ENCODE data around the gene FKBP14.

The FKBP14 gene

GRCh38 chr7:30032310-30033125, 6.0 kb upstream of the FKBP14 start:
- DNase-seq (ENCODE audit: low spot score) = no peak

- peak; percentile 22 for DNase-seq (ENCODE audit: low spot score)
These were observed 3.2 kb upstream of the FKBP14 start for GRCh38 chr7:30029696-30030095.

DNA sequence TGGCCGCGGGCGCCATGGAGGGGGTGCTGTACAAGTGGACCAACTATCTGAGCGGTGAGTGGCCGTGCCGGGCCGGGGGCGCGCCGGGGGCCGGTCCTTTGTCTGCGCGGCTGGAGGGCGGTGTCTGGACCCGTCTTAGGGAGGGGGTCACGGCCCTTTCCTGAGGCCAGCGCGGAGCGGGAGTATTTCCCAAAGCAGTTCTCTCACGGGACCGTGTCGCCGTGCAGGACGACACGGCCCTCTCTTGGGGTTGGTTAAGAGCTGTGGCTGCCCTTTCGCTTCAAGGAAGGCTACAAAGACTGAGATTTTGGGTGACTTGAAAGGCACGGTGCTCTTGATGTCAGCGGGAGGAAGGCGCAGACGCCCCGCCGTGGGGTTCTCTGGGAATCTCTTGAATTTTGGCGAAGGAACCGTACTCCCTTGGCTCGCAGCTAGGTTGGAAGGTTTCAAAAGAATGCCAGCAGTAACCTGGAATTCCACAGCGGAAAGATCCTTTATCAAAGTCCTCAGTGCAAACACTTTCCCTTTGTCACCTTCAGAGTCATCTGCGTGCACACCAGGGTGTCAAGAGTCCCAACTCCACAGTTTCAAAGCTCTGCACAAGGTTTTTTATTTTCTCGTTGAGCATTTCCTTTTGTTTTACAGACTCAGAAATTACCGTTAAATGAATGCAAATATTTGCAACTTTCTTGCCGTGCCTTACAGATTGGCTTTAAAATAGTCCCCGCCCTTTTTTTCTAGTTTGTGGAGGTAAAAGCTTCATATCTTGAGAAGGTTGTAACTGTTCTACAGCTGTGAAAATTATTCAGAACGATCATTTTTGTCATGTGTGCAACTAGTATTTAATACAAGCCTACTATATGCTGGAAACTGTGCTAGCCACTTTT, 2.5 kb upstream of the FKBP14 start:
- peak; percentile 37 for DNase-seq (ENCODE audit: low spot score)

GRCh38 chr7:30028216-30028748, 1.8 kb upstream of the FKBP14 start, which contains the start of gene PLEKHA8:
Gene PLEKHA8 (plus strand): TSS chr7:30028412. CDS start chr7:30028763, 351 bp downstream.
- peak; percentile 91 for DNase-seq (ENCODE audit: low spot score)

DNA sequence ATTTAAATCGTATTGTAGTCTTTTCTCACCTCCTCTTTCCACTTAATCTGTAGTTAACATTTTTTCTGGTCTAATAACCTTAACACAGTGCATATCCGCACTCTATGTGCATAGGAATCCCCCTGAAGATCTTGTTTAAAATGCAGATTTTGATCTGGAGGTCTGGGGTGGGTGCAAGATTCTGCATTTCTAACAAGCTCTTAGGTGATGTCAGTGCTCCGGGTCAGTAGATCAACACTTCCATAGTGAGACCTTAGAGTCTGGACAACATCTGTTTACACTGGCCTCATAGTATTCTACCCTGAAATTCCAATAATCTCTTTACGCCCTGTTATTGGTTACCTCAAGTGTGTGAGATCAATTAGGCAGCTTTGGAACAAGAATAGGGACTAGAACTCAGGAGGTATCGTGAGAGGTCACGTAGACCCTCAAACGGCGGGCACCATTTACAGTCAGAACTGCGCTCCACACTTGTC, 1.3 kb upstream of the FKBP14 start:
- DNase-seq (ENCODE audit: low spot score) = no peak

- peak; percentile 64 for DNase-seq (ENCODE audit: low spot score)
These were observed 559 bp upstream of the FKBP14 start for GRCh38 chr7:30027065-30027456.

DNA sequence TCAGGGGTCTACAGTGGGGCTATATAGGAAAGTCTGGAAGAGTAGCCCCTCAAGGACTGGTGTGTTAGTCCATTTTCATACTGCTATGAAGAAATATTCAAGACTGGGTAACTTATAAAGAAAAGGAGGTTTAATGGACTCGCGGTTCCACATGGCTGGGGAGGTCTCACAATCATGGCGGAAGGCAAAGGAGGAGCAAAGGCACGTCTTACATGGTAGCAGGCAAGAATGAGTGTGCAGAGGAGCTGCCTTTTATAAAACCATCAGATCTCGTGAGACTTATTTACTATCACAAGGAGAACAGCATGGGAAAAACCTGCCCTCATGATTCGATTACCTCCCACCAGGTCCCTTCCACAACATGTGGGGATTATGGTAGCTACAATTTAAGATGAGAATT, 3.0 kb downstream of the FKBP14 start:
- DNase-seq (ENCODE audit: low spot score) = no peak

- no peak for DNase-seq (ENCODE audit: low spot score)
These were observed 3.5 kb downstream of the FKBP14 start for GRCh38 chr7:30022991-30023390.

- DNase-seq (ENCODE audit: low spot score) = no peak
These were observed 6.0 kb downstream of the FKBP14 start for GRCh38 chr7:30020535-30020934.

DNA sequence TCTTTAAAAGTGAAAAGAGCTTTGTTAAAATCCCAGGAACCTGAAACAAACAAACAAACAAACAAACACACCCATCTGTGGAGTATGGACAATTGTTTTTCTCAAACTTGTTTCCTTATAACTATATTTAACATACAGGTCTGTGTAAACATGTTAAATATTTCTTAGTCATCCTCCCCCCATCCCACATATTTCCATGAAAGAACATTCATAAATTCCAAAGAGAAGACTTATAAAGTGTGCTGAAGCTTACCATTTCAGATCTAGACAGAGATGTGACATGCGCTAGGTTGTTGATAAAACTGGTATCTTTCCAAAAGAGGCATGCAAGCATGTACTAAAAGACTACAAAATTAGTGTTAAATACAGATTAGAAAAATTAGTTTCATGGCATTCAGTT, 6.5 kb downstream of the FKBP14 start:
- no peak for DNase-seq (ENCODE audit: low spot score)

- no peak for DNase-seq (ENCODE audit: low spot score)
These were observed 7.1 kb downstream of the FKBP14 start for GRCh38 chr7:30019387-30019786.

DNA sequence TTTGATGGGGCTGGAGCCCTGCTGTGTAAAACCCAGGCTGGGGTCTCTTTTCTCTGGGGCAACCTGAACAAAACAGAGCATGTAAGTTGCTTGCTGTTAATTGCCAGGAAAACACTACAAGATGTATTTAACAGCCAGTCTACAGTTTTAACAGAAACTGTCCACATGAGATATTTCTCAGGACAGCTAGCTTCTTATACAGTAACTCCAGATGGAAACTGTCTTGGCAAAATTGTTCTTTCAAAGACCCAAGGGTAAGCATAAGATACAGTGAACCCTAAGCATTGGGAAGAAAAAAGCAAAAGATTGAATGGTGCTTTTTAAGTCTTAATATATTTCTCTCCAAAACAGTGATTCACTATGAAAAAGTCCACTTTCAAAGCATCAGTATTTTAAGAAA, 8.1 kb downstream of the FKBP14 start:
- DNase-seq (ENCODE audit: low spot score) = no peak

DNA sequence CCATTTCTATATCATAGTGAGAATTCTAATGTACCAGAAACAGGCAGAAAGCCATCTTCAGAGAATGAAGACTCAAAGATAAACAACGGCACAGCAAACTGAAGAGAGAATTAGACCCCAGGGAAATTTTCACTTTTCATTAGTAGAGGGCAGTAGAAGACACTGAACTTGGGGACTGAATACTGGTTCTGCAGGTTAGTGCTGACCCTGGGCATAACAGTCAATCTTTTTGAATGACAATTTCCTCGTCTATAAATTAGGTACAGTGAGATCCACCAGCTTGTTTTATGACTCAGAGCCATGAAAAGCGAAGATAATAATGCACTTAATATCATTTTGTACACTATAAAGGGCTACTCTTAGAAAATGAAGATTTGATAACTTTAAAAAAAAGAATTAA, 13.7 kb downstream of the FKBP14 start:
- DNase-seq (ENCODE audit: low spot score) = no peak

DNA sequence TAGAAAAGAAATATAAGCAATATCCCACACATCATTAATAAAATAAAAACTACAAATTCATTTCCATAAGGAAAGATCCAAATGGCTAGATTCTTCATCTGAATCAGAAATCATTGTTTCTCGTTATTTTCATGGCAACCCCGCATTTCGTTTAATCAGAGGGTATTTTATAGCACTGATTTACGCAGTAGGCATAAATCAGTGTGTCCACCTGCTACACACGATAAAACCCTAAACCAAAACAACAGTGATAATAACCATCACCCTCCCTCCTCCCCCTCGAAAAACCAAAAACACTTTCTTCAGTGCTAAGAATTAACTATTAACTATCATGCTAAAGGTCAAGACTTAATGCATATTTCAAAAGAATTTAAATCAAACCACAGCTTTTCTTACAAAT, 16.5 kb downstream of the FKBP14 start:
- DNase-seq (ENCODE audit: low spot score) = no peak

- no peak for DNase-seq (ENCODE audit: low spot score)
These were observed 21.0 kb downstream of the FKBP14 start for GRCh38 chr7:30005464-30005863.

DNA sequence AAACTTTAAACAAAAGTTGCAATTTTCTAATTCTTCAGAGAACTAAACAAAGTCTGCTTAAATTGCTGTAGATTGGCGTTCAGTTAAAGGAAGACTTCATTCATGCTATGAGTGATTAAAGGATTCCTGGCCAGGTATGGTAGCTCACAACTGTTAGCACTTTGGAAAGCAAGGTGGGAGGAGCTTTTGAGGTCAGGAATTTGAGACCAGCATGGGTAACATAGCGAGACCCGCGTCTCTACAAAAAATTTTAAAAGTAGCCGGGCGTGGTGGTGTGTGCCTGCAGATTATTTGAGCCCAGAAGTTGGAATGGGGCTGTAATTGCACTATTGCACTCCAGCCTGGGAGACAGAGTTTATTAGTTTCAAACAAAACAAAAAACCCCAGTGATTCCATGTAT, 23.4 kb downstream of the FKBP14 start:
- no peak for DNase-seq (ENCODE audit: low spot score)

DNA sequence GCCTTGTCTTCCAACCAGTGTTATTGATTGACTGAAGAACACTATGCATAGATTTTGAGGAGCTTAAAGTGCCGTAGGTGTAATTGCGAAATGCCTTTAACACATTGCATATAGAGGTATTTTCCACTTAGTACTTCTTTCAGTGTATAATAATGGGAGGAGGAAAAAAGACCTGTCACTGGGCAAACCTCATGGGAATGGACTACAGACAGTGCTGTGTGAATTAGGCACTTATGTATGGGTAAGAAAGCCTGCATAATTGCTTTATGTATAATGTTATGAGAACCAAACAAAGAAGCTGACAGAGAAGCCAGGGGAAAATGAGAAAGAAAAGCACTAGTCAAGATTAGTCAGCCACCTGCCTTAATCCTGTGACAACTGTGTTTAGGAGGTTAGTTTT, 24.5 kb downstream of the FKBP14 start:
- no peak for DNase-seq (ENCODE audit: low spot score)

- DNase-seq (ENCODE audit: low spot score) = no peak
These were observed 28.0 kb downstream of the FKBP14 start for GRCh38 chr7:29998489-29998888.

DNA sequence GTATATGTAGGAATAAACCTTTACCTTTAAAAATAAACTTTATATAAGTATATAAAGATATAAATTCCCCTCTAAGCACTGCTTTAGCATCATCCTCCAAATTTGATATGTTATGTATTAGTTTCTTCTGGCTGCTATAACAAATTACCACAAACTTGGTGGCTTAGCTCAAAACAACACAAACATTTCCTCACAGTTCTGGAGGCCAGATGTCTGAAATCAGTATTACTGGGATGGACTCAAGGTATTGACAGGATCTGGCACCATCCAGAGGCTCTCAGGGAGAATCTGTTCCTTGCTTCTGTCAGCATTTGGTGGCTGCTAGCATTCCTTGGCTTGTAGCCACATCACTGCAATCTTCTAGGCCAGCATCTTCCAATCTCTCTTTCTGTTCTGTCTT, 30.2 kb downstream of the FKBP14 start:
- no peak for DNase-seq (ENCODE audit: low spot score)

DNA sequence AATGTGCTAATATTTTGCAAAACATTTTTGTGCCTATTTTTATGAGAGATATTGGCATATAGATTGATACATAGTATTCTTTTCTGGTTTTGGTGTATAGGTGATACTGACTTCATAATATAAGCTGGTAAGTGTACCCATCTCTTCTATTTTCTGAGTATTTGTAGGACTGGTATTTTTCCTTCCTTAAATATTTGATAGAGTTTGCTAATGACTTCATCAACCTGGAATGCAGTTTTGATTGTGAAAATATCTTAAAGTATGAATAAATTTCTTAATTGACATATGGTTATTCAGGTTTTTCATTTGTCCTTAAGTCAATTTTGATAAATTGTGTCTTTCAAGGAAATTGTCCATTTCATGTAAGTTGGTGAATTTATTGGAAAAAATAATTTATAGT, 30.9 kb downstream of the FKBP14 start:
- no peak for DNase-seq (ENCODE audit: low spot score)

DNA sequence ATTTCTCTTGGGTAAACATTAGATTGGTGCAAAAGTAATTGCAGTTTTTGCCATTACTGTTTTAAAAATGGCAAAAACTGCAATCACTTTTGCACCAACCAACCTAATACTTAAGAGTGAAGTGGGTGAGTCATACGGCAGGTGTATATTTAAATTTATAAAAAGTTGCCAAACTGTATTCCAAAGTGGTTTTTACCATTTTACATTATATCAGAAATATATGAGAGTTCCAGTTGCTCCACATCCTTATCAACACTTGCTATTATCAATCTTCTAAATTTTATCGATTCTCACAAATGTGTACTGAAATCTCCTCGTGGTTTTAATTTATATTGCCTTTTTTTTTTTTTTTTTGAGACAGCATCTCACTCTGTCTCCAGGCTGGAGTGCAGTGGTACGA, 33.4 kb downstream of the FKBP14 start:
- DNase-seq (ENCODE audit: low spot score) = no peak

DNA sequence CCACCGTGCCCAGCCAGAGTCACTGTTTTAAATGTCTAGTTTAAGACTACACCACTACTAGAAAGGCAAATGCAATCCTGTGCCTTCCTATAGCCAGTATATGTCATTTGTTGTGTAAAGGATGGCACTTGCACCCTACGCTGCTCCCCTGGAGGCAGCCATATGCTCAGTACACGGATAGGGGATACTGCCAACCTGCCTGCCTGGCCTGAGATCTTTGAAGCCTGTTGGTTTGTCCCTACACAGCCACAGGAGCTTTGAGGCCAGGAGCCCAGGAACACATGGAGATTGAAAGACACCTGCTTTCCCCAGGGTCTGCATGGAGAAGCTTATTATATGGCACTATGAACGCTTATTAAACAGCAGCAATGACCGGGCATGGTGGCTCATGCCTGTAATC, 34.6 kb downstream of the FKBP14 start:
- no peak for DNase-seq (ENCODE audit: low spot score)

GRCh38 chr7:29990931-29991330, 35.6 kb downstream of the FKBP14 start:
- no peak for DNase-seq (ENCODE audit: low spot score)

All from hematopoietic multipotent progenitor cell treated with erythropoietin and hydrocortisone succinate and interleukin-3 and kit ligand, for 17 days (in vitro differentiated cells).